Immature natural killer cell (primary cell): Measurements from ENCODE around the gene POLRMT. TPM values are rescaled to one million over a fixed set of nuclear protein-coding genes. Genes with fewer than 3 reads are reported as not detected.
"Not testable (repeated sequence)": the region's sequence is repeated elsewhere in the genome, so short reads cannot be mapped to it uniquely, and the experiment has no call there.

Source experiments
- DNase-seq, 3 donors: peaks; one replicate each; pipeline ENCODE4 v3.0.0; 2022; ENCODE audit warnings: mixed read lengths in 1 of 3
- H3K27ac Mint-ChIP-seq, 6 donors: one replicate each; pipeline ENCODE4 v1.8.0; 2020; ENCODE audit warnings: mixed read lengths in 6 of 6, mild to moderate bottlenecking in 5 of 6, inconsistent platforms in 4 of 6, moderate library complexity in 3 of 6
- H3K27me3 Mint-ChIP-seq, 3 donors: one replicate each; pipeline ENCODE4 v1.8.0; 2020 to 2021; ENCODE audit warnings: low read depth in 3 of 3, mild to moderate bottlenecking in 3 of 3, mixed read lengths in 3 of 3, moderate library complexity in 3 of 3, inconsistent platforms in 1 of 3
- H3K36me3 Mint-ChIP-seq, 3 donors: one replicate each; pipeline ENCODE4 v1.8.0; 2020; ENCODE audit warnings: mixed read lengths in 3 of 3, inconsistent platforms in 2 of 3, mild to moderate bottlenecking in 2 of 3
- H3K4me1 Mint-ChIP-seq, 2 donors: one replicate each; pipeline ENCODE4 v1.8.0; 2020; ENCODE audit warnings: inconsistent platforms in 2 of 2, mild to moderate bottlenecking in 2 of 2, mixed read lengths in 2 of 2, moderate library complexity in 1 of 2
- H3K4me3 Mint-ChIP-seq, 5 donors: one replicate each; pipeline ENCODE4 v1.8.0; 2020; ENCODE audit warnings: mild to moderate bottlenecking in 5 of 5, mixed read lengths in 5 of 5, inconsistent platforms in 3 of 5, moderate library complexity in 3 of 5
- H3K9me3 Mint-ChIP-seq, 6 donors: one replicate each; pipeline ENCODE4 v1.8.0; 2020; ENCODE audit warnings: mild to moderate bottlenecking in 6 of 6, mixed read lengths in 6 of 6, inconsistent platforms in 4 of 6, moderate library complexity in 3 of 6
- polyA plus RNA-seq, 3 donors: library from polyadenylated mRNA; unstranded; fragments of 300-500 nt; fragmentation: Illumina TruSeq; gene quantifications; one replicate each; pipeline ENCODE4 v1.2.3, GENCODE V29; 2021

Gene POLRMT
- polyA plus RNA-seq, 3 donors from 2014 or later: 26.6 to 38.1 (median 37.5) TPM

- no peak overlapping the region for H3K4me3 Mint-ChIP-seq
- no peaks in the 10 kb centered on the region for H3K9me3 Mint-ChIP-seq
Measured at GRCh38 chr19:674282-675151, 41.2 kb upstream of the POLRMT start.

DNA sequence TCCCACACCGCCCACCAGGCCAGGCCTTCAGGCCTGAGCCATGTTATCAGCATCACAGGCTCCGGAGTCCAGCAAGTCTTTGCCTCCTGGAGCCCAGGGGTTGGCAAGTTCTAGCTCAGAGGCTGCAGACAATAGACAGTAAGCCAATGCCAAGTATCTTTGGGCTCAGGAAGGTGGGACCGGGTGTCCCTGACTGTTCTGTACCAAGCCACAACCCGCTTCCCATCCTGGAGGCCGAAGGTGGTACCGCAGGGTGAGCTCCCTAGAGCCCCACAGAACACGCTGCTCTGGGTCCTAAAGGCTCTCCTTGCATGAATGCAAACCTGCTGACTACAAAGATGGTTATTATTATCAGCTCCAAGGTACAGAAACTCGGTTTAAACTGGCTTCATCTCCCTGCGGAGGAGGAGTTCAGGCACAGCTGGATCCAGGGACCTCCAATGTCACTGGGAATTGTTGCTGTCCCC, 37.3 kb upstream of the POLRMT start:
- H3K36me3 Mint-ChIP-seq: no peaks in the 10 kb centered on the region
- H3K4me1 Mint-ChIP-seq: peaks cover 0 to 2% of the 10 kb centered on the region in 2 donors
- H3K27ac Mint-ChIP-seq: no peak overlapping the region
- peaks cover 9 to 14% (median 11%) of the 10 kb centered on the region in 3 donors for H3K27me3 Mint-ChIP-seq
- H3K4me3 Mint-ChIP-seq: no peak overlapping the region
- DNase-seq: no peak
- H3K9me3 Mint-ChIP-seq: peaks cover 0 to 3% (median 0%) of the 10 kb centered on the region in 6 donors

More at GRCh38 chr19:674282-675151, 41.2 kb upstream of the POLRMT start:
- Mint-ChIP-seq H3K27me3 (peaks cover 3 to 12% (median 11%) of the 10 kb centered on the region in 3 donors), H3K36me3 (no peaks in the 10 kb centered on the region), H3K27ac (no peak overlapping the region), H3K4me1 (peaks cover 0 to 3% of the 10 kb centered on the region in 2 donors)
- DNase-seq: no peak

DNA sequence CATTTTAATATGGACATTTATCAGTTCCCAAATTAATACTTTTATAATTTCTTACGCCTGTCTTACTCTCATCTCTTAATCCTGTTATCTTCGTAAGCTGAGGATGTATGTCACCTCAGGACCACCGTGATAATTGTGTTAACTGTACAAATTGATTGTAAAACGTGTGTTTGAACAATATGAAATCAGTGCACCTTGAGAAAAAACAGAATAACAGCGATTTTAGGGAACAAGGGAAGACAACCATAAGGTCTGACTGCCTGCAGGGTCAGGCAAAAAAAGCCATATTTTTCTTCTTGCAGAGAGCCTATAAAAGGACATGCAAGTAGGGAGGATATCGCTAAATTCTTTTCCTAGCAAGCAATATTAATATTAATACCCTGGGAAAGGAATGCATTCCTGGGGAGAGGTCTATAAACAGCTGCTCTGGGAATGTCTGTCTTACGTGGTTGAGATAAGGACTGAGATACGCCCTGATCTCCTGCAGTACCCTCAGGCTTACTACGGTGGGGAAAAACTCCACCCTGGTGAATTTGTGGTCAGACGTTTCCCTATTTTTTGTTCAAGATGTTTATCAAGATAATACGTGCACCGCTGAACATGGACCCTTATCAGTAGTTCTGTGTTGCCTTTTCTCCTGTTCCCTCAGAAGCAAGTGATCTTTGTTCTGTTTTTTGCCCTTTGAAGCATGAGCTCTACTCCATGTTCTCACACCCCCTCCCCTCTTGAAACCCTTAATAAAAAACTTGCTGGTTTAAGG, 35.5 kb upstream of the POLRMT start:
- peaks cover 8 to 12% (median 11%) of the 10 kb centered on the region in 3 donors for H3K27me3 Mint-ChIP-seq
- not testable (repeated sequence) for H3K4me1 Mint-ChIP-seq, H3K36me3 Mint-ChIP-seq, H3K27ac Mint-ChIP-seq, DNase-seq, H3K4me3 Mint-ChIP-seq, H3K9me3 Mint-ChIP-seq

GRCh38 chr19:666985-667573, 33.7 kb upstream of the POLRMT start:
- not testable (repeated sequence) for H3K9me3 Mint-ChIP-seq, H3K27ac Mint-ChIP-seq, H3K4me3 Mint-ChIP-seq, DNase-seq, H3K36me3 Mint-ChIP-seq
- Mint-ChIP-seq H3K4me1 (peaks cover 10 to 14% of the 10 kb centered on the region in 2 donors), H3K27me3 (peaks cover 13 to 23% (median 14%) of the 10 kb centered on the region in 3 donors)

GRCh38 chr19:664913-665443, 31.6 kb upstream of the POLRMT start:
- H3K4me3 Mint-ChIP-seq: peak overlapping the region; percentile 62 to 82 (median 72)
- DNase-seq: peak; percentile 71 to 75 (median 74)
- H3K27me3 Mint-ChIP-seq: peaks cover 31 to 43% (median 31%) of the 10 kb centered on the region in 3 donors
- peak overlapping the region in 5 of 6 donors; percentile 81 to 93 (median 89) for H3K27ac Mint-ChIP-seq
- no peaks in the 10 kb centered on the region for H3K36me3 Mint-ChIP-seq
- H3K4me1 Mint-ChIP-seq: peaks cover 25 to 27% of the 10 kb centered on the region in 2 donors
- peaks cover 0 to 3% (median 0%) of the 10 kb centered on the region in 6 donors for H3K9me3 Mint-ChIP-seq

DNA sequence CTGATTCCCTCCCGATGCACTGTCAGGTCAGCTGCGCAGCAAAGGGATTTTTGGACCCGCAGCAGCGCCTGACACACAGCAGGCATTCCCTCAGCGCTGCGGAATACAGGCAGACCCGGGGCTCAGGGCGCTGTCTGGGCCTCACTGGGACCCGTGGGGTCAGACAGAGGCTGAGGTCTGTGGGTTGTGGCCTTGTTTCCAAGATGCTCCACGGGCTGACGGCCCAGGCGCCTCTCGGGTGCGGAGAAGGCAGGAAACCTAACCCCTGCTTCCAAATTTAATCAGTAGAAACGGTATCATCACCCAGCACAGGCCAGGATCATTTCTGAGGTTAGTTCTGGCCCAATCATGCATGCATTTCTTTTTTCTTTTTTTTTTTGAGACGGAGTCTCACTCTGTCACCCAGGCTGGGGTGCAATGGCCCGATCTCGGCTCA, 30.4 kb upstream of the POLRMT start:
- Mint-ChIP-seq H3K27me3 (peaks cover 30 to 51% (median 37%) of the 10 kb centered on the region in 3 donors), H3K27ac (peak overlapping the region; percentile 85 to 93 (median 92)), H3K36me3 (no peaks in the 10 kb centered on the region), H3K4me1 (peaks cover 33 to 38% of the 10 kb centered on the region in 2 donors), H3K9me3 (peaks cover 0 to 2% (median 0%) of the 10 kb centered on the region in 6 donors), H3K4me3 (peak overlapping the region; percentile 73 to 83 (median 78))
- no peak for DNase-seq

DNA sequence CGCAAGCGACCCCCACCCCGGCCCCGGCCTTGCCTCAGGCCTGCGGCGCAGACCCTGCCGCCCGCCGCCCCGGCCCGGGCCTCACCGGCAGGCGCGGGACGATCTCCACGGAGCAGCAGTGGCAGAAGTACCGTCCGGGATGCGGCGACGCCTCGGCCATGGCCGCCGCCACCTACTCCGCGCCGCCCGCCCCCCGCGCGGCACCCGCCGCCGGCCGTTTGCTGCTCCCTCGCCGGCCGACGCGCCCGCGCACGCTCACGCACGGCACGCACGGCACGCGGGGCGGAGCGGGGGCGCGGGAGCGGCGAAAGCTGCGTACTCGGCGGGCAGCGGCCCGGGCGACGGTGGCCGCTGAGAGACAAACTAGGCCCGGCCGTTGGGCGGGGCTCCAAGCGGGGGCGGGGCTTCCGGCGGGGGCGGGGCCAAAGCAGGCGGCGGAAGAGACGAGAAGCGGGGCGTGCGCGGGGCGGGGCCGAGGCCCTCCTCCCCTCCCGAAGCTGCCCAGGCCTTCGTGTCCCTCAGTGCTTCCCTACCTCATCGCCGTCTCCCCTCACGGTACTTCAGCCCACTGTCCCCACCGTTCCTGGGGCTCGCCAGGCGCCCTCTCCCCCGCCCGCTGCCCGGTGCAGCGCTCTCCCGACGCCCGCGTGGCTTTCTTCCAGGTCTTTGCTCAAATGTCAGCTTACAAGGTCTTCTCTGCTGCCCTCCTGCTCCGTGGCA, 29.8 kb upstream of the POLRMT start, which contains the start of gene RNF126:
RNF126 (minus strand) TSS at position 253 of the 720 bp plus-strand sequence; CDS start at position 160, 93 bp downstream.
- Mint-ChIP-seq H3K27me3 (peaks cover 30 to 47% (median 37%) of the 10 kb centered on the region in 3 donors), H3K4me1 (peaks cover 33 to 44% of the 10 kb centered on the region in 2 donors), H3K36me3 (no peaks in the 10 kb centered on the region), H3K27ac (peak within 1 kb of the TSS; percentile 98 to 100 (median 99)), H3K9me3 (peaks cover 0 to 2% (median 0%) of the 10 kb centered on the region in 6 donors), H3K4me3 (peak within 1 kb of the TSS; percentile 94 to 99 (median 96))
- DNase-seq: peak; percentile 87 to 92 (median 91)

- DNase-seq: peak; percentile 75 to 79 (median 78)
- peaks cover 0 to 2% (median 0%) of the 10 kb centered on the region in 6 donors for H3K9me3 Mint-ChIP-seq
- H3K4me3 Mint-ChIP-seq: peak overlapping the region; percentile 94 to 99 (median 96)
- H3K4me1 Mint-ChIP-seq: peaks cover 33 to 49% of the 10 kb centered on the region in 2 donors
- H3K27me3 Mint-ChIP-seq: peaks cover 33 to 50% (median 38%) of the 10 kb centered on the region in 3 donors
- H3K36me3 Mint-ChIP-seq: no peaks in the 10 kb centered on the region
- peak overlapping the region; percentile 98 to 100 (median 99) for H3K27ac Mint-ChIP-seq
Measured at GRCh38 chr19:662207-662961, 29.0 kb upstream of the POLRMT start.

DNA sequence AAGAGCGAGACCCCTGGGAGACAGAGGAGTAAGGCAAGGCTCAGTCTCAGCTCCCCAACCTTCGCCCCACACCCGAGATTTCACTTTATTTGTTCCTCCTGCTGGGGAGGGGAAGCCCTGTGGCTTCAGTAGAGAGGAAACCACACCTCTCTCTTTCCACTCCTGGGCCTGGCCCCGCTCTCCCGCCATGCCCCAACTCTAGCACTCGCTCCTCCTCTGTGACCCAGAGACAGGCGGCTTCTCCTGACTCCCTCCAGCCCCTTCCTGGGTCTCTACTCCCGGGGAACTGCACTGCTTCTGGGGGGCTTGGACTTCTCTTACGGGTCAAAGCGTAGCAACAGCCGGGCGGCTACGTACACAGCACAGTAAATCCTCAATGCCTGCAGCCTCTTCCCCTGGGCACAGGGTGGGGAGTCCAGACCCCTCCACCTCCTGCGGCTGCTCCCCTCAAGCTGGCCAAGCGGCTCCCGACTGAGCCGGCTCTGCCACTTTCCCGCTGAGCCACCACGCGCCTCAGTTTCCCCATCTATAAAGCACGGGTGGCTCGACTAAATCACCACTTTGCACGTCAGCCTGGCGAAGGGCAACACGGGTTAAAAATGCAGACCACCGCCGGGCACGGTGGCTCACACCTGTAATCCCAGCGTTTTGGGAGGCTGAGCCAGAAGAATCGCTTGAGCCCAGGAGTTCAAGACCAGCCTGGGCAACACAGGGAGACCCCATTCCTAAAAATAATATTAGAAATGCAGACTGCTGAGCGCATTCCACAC, 28.3 kb upstream of the POLRMT start:
- Mint-ChIP-seq H3K36me3 (no peaks in the 10 kb centered on the region), H3K4me3 (peak overlapping the region; percentile 94 to 99 (median 96)), H3K27me3 (peaks cover 32 to 53% (median 39%) of the 10 kb centered on the region in 3 donors), H3K27ac (peak overlapping the region; percentile 98 to 100 (median 99)), H3K4me1 (peaks cover 33 to 56% of the 10 kb centered on the region in 2 donors), H3K9me3 (peaks cover 0 to 2% (median 0%) of the 10 kb centered on the region in 6 donors)
- DNase-seq: peak; percentile 76 to 79 (median 78)

DNA sequence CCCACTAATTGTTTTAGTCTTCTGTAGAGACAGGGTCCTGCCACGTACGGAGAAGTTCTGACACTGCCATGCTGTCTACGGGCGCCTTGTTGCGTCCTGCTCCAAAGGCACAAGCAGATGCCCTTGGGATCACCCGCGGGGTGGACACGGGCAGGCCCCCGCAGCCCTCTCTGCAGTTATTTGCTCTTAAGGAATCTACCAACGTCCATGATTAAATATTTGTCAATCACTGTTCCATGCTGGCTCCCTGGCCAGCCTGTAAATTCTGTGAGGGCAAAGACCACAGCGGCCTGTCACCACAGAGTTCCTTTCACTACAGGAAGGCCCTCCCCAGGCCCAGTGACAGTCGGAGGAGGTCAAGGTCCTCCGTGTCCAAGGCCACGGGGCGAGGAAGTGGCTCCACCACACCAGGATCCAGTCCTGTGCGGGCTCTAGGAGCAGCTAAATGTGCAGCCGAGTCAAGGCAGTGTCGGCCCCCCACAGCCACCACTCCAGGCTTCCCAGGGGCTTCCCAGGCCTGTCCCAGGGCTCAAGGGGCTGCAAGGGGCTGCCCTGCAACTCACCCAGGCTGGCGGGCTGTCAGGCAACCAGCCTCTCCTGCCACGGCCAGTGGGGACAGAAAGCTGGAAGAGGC, 27.6 kb upstream of the POLRMT start:
- peaks cover 0 to 2% (median 0%) of the 10 kb centered on the region in 6 donors for H3K9me3 Mint-ChIP-seq
- no peak for DNase-seq
- peaks cover 40 to 63% of the 10 kb centered on the region in 2 donors for H3K4me1 Mint-ChIP-seq
- peak overlapping the region; percentile 94 to 99 (median 96) for H3K4me3 Mint-ChIP-seq
- H3K27ac Mint-ChIP-seq: peak overlapping the region; percentile 98 to 100 (median 99)
- peaks cover 31 to 54% (median 42%) of the 10 kb centered on the region in 3 donors for H3K27me3 Mint-ChIP-seq
- no peaks in the 10 kb centered on the region for H3K36me3 Mint-ChIP-seq
